HL-60 (cell line): ENCODE results near the gene DYNC1H1.
"Not testable (repeated sequence)": the region's sequence is repeated elsewhere in the genome, so short reads cannot be mapped to it uniquely, and the experiment has no call there.

ENCODE experiments used
- DNase-seq, 2 experiments: peaks; one replicate each; pipeline ENCODE4 v3.0.0-alpha.2; 2010 to 2020; ENCODE audit warnings: low read depth in 1 of 2, low spot score in 1 of 2
- H3K27ac ChIP-seq: fragments of 250-450 bp; sonication (Bioruptor Pico); replicated peaks from 2 replicates; pipeline ENCODE4 v1.5.1; 2020; ENCODE audit warnings: mild to moderate bottlenecking, moderate library complexity
- H3K27me3 ChIP-seq: fragments of 250-450 bp; sonication (Bioruptor Pico); 2 replicates; pipeline ENCODE4 v1.5.1; 2021; ENCODE audit warnings: mild to moderate bottlenecking, moderate library complexity; ENCODE audit not compliant: insufficient read depth, poor library complexity, severe bottlenecking
- H3K4me3 ChIP-seq: replicated peaks from 2 replicates; pipeline ENCODE4 v1.5.1; 2011; ENCODE audit warnings: mild to moderate bottlenecking, control low read depth, low read length; ENCODE audit not compliant: insufficient read depth
- GABPA ChIP-seq: IDR thresholded peaks from 2 replicates; pipeline ENCODE4 v1.6.1; 2012; ENCODE audit warnings: low read depth
- POLR2AphosphoS5 ChIP-seq: IDR thresholded peaks from 2 replicates; pipeline ENCODE4 v1.6.1; 2012; ENCODE audit warnings: low read depth
- SPI1 ChIP-seq: IDR thresholded peaks from 2 replicates; pipeline ENCODE4 v1.6.1; 2012; ENCODE audit warnings: low read depth, mild to moderate bottlenecking, borderline replicate concordance
- TF ChIP-seq, protein P1 (sequence below): IDR thresholded peaks from 2 replicates; pipeline ENCODE4 v1.6.1; 2012; ENCODE audit warnings: low read depth; ENCODE audit not compliant: insufficient replicate concordance
- TF ChIP-seq, protein P2 (sequence below): IDR thresholded peaks from one replicate; pipeline ENCODE4 v1.5.1; 2011; ENCODE audit warnings: low read length, control low read depth, inconsistent platforms; ENCODE audit not compliant: insufficient read depth

Gene DYNC1H1

DNA sequence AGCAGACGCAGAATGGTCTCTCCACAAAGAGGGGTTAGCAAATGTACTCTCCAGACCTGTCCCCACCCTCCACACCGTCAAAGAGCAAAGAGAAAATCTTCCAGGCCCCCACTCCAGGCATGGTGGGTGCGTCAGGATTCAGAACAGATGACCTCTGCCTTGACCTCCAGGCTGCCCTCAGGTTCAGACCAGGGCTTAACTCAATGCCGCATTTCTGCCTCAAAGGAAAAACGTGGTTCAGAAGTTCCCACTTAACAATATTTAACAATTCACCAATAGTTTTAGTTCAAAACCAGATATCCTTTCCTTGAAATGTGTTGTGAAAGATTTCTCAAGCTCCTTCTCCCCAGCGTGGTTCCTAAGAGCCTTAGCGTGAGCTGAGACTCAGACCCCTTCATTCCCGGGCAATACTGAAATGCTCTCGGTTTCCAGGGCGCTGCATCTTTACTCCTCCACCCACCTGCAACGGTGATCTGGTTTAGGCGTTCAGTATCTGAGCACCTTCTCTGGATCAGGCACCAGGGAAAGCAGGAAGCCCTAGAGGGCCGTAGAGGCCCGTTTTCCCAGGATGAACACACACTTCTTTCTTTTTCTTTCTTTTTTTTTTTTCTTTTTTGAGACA is 99.5 kb downstream of the DYNC1H1 start:
- no peak for DNase-seq
- Histone ChIP-seq H3K4me3 (no peak overlapping the region), H3K27ac (no peak overlapping the region)

DNA sequence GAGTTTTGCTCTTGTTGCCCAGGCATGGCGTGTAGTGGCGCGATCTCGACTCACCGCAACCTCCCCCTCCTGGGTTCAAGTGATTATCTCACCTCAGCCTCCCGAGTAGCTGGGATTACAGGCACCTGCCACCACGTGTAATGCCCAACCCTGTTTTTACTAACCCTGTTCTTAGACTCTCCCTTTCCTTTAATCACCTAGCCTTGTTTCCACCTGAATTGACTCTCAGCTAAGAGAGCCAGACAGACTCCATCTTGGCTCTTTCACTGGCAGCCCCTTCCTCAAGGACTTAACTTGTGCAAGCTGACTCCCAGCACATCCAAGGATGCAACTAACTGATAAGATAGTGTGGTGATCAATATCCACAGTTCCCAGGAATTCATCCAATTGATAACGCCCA is 100.2 kb downstream of the DYNC1H1 start:
- H3K4me3 ChIP-seq, H3K27ac ChIP-seq, DNase-seq, H3K27me3 ChIP-seq: not testable (repeated sequence)

More for the DNA sequence above, 99.5 kb downstream of the DYNC1H1 start:
- TF ChIP-seq POLR2AphosphoS5, result no peak
- TF ChIP-seq, protein P1, sequence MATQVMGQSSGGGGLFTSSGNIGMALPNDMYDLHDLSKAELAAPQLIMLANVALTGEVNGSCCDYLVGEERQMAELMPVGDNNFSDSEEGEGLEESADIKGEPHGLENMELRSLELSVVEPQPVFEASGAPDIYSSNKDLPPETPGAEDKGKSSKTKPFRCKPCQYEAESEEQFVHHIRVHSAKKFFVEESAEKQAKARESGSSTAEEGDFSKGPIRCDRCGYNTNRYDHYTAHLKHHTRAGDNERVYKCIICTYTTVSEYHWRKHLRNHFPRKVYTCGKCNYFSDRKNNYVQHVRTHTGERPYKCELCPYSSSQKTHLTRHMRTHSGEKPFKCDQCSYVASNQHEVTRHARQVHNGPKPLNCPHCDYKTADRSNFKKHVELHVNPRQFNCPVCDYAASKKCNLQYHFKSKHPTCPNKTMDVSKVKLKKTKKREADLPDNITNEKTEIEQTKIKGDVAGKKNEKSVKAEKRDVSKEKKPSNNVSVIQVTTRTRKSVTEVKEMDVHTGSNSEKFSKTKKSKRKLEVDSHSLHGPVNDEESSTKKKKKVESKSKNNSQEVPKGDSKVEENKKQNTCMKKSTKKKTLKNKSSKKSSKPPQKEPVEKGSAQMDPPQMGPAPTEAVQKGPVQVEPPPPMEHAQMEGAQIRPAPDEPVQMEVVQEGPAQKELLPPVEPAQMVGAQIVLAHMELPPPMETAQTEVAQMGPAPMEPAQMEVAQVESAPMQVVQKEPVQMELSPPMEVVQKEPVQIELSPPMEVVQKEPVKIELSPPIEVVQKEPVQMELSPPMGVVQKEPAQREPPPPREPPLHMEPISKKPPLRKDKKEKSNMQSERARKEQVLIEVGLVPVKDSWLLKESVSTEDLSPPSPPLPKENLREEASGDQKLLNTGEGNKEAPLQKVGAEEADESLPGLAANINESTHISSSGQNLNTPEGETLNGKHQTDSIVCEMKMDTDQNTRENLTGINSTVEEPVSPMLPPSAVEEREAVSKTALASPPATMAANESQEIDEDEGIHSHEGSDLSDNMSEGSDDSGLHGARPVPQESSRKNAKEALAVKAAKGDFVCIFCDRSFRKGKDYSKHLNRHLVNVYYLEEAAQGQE, result no peak
- no peak for TF ChIP-seq GABPA
- no peak for TF ChIP-seq SPI1
- TF ChIP-seq, protein P2, sequence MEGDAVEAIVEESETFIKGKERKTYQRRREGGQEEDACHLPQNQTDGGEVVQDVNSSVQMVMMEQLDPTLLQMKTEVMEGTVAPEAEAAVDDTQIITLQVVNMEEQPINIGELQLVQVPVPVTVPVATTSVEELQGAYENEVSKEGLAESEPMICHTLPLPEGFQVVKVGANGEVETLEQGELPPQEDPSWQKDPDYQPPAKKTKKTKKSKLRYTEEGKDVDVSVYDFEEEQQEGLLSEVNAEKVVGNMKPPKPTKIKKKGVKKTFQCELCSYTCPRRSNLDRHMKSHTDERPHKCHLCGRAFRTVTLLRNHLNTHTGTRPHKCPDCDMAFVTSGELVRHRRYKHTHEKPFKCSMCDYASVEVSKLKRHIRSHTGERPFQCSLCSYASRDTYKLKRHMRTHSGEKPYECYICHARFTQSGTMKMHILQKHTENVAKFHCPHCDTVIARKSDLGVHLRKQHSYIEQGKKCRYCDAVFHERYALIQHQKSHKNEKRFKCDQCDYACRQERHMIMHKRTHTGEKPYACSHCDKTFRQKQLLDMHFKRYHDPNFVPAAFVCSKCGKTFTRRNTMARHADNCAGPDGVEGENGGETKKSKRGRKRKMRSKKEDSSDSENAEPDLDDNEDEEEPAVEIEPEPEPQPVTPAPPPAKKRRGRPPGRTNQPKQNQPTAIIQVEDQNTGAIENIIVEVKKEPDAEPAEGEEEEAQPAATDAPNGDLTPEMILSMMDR, result no peak
- no peaks in the 10 kb centered on the region for H3K27me3 ChIP-seq

DNA sequence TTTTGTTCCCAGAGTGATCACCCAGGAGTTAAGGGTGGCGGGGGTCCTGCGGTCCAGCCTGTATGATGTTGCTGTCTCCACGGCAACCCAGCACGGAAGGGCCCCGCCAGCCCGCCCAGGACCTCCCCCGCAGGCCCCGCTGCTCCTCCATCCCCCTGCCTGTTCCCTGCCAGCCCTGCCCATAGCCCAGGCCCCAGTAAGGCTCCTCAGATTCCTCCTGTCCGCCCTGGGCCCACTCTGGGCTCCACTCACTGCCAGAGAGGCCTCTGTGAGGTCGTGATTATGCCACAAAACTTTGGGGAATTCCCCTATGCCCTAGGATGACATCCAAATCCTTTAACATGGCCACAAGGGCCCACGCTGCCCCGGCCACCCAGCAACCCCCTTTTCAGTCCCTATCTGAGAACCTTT is 101.7 kb downstream of the DYNC1H1 start:
- Histone ChIP-seq H3K4me3 (no peak overlapping the region), H3K27ac (no peak overlapping the region), H3K27me3 (no peaks in the 10 kb centered on the region)
- TF ChIP-seq POLR2AphosphoS5, result no peak
- DNase-seq, result no peak

DNA sequence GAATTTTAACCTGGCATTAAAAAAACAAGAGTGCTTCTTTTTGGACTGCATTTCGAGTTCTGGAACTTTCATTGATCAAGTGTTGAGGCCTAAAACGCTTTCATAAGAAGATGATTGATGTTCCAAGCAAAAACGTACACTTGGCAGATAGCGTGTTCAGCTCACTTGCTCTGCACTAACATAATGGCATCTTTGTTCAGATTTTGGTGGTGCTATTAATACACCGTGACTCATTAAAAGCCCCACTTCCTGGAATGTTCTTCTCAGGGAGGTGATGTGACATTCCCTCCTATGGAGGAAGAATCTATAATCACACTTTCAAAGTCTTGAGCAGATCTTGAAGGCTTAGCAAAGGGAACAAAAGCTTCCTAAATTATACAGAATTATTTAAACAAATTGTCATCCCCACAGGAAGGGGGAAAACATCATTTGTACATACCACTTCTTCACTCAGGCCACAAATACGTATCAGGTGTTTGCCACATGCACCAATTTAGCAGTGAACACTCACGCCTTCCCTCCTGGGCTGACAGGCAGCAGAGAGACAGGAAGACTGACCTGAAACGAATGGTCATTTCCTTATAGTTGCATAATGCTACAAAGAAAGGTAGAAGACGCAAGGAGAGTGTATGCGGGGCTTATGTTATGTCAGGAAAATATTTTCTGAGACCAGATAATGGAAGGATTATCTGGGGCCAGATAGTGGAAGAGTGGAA is 107.1 kb downstream of the DYNC1H1 start:
- Histone ChIP-seq H3K4me3 (no peak overlapping the region), H3K27me3 (no peaks in the 10 kb centered on the region), H3K27ac (no peak overlapping the region)
- DNase-seq, result no peak
- TF ChIP-seq, protein P2, result no peak
- TF ChIP-seq GABPA (no peak), POLR2AphosphoS5 (no peak), SPI1 (no peak)
- TF ChIP-seq, protein P1, result no peak
